Measurements from ENCODE around the gene MCM9. TPM values are rescaled to one million over a fixed set of nuclear protein-coding genes. Genes with fewer than 3 reads are reported as not detected.

The MCM9 gene
- total and polyA plus RNA-seq, 2 of the 13 experiments (the other 11 are each of a cell fraction or from before 2014, with no cell fraction given): 3.8 to 17.2 TPM

GRCh38 chr6:118934461-118935330, at the start of gene MCM9 (continued):
- TF ChIP-seq ZNF432 (CRISPR knock-in tag; IDR thresholded peaks at IDR 0.05; ENCODE audit: borderline replicate concordance) (no peak), ZBTB34 (CRISPR knock-in tag; IDR thresholded peaks at IDR 0.05) (0 out of 2 replicates have a peak, but pooled peaks have one; percentile 16), FUBP1 (CRISPR knock-in tag; IDR thresholded peaks at IDR 0.05; ENCODE audit: borderline replicate concordance) (no peak), SALL2 (CRISPR knock-in tag; IDR thresholded peaks at IDR 0.05) (peak; percentile 97), NFATC3 (CRISPR knock-in tag; IDR thresholded peaks at IDR 0.05) (no peak), MXD4 (CRISPR knock-in tag; IDR thresholded peaks at IDR 0.05) (peak; percentile 49), RXRA (CRISPR knock-in tag; IDR thresholded peaks at IDR 0.05) (peak; percentile 26; the same call in 1 of the 2 replicates), POLR2A (IDR thresholded peaks at IDR 0.05; ENCODE audit: insufficient read depth in 1 of 2, low read depth in 2 of 2, low read length in 2 of 2) (peak; percentile 73 to 78), ETS1 (CRISPR knock-in tag; IDR thresholded peaks at IDR 0.05) (peak; percentile 87; the same call in 1 of the 2 replicates), CBX1 (IDR thresholded peaks at IDR 0.05; ENCODE audit: low read depth) (no peak), PLRG1 (conservative IDR thresholded peaks at IDR 0.05) (no peak), CENPT (CRISPR knock-in tag; IDR thresholded peaks at IDR 0.05; ENCODE audit: low read depth) (no peak), GFI1 (CRISPR knock-in tag; IDR thresholded peaks at IDR 0.05; ENCODE audit: borderline replicate concordance) (peak; percentile 24; the same call in 1 of the 2 replicates), PITX1 (CRISPR knock-in tag; IDR thresholded peaks at IDR 0.05) (no peak), CHCHD3 (CRISPR knock-in tag; IDR thresholded peaks at IDR 0.05) (no peak), ZNF318 (CRISPR knock-in tag; IDR thresholded peaks at IDR 0.05) (no peak)
